Suprapubic skin (tissue), 4 donors: ENCODE data around the gene GEMIN5. TPM values are rescaled to one million over a fixed set of nuclear protein-coding genes. Genes with fewer than 3 reads are reported as not detected.

ENCODE experiments used
- DNase-seq, 2 donors: peaks; one replicate each; pipeline ENCODE4 v3.0.0-alpha.2; 2019; ENCODE audit warnings: low spot score in 2 of 2
- H3K27ac ChIP-seq: fragments of 200-600 bp; sonication (generic); one replicate; pipeline ENCODE4 v1.5.1; 2019
- H3K27me3 ChIP-seq: fragments of 200-600 bp; sonication (generic); one replicate; pipeline ENCODE4 v1.5.1; 2019
- H3K36me3 ChIP-seq: fragments of 200-600 bp; sonication (generic); one replicate; pipeline ENCODE4 v1.5.1; 2019
- H3K4me1 ChIP-seq: fragments of 200-600 bp; sonication (generic); one replicate; pipeline ENCODE4 v1.5.1; 2019
- H3K4me3 ChIP-seq: fragments of 200-600 bp; sonication (generic); one replicate; pipeline ENCODE4 v1.5.1; 2019; ENCODE audit warnings: mild to moderate bottlenecking
- H3K9me3 ChIP-seq: fragments of 200-600 bp; sonication (generic); one replicate; pipeline ENCODE4 v1.5.1; 2019
- CTCF ChIP-seq, 2 donors: fragments of 200-600 bp in 1 of 2; fragments of 450-650 bp in 1 of 2; sonication (generic) in 1 of 2; IDR thresholded peaks; one replicate each; pipeline ENCODE4 v1.5.1; 2016 to 2019; ENCODE audit warnings: antibody characterized with exemption in 2 of 2, mild to moderate bottlenecking in 1 of 2, moderate library complexity in 1 of 2
- EP300 ChIP-seq: sonication (generic); formaldehyde crosslinking; IDR thresholded peaks from one replicate; pipeline ENCODE4 v1.6.1; 2017; ENCODE audit warnings: antibody characterized with exemption
- POLR2A ChIP-seq, 2 donors: fragments of 450-650 bp; IDR thresholded peaks; one replicate each; pipeline ENCODE4 v1.6.1; 2017; ENCODE audit warnings: antibody characterized with exemption in 2 of 2, mild to moderate bottlenecking in 2 of 2, moderate library complexity in 2 of 2
- POLR2AphosphoS5 ChIP-seq, 3 donors: sonication (generic); formaldehyde crosslinking; IDR thresholded peaks; one replicate each; pipeline ENCODE4 v1.6.1; 2017; ENCODE audit warnings: antibody characterized with exemption in 3 of 3
- WGBS: methylation state at CpG from one replicate; pipeline ENCODE4 v1.1.5; 2018; 5-methylcytosine and 5-hydroxymethylcytosine counted together
- total RNA-seq, 4 donors: library from RNA; depleted of rRNA; stranded (reverse); fragments of >200 nt; gene quantifications; one replicate each; pipeline ENCODE4 v1.1.0, GENCODE V29; 2016

GEMIN5 gene
- total RNA-seq, 4 donors from 2014 or later, result 14.7 to 26.8 (median 17.9) TPM

GRCh38 chr5:154850255-154851062, 87.6 kb downstream of the GEMIN5 start, which contains the start of gene FAXDC2:
Gene FAXDC2 (minus strand): TSS chr5:154850603. CDS start chr5:154838178, 12,425 bp downstream.
- 5% methylated on average over 11 of the region's 11 CpGs for WGBS
- Histone ChIP-seq H3K27ac (peak within 1 kb of the TSS; percentile 89), H3K27me3 (no peaks in the 10 kb centered on the region), H3K9me3 (no peaks in the 10 kb centered on the region), H3K4me3 (peak within 1 kb of the TSS; percentile 57), H3K36me3 (no peaks in the 10 kb centered on the region), H3K4me1 (peaks cover 35% of the 10 kb centered on the region)
- peak; percentile 88 to 93 for DNase-seq
- TF ChIP-seq POLR2A (IDR thresholded peaks at IDR 0.05), result no peak
- TF ChIP-seq CTCF (IDR thresholded peaks at IDR 0.05), result no peak
- TF ChIP-seq POLR2AphosphoS5 (IDR thresholded peaks at IDR 0.05), result peak in 2 of 3 donors; percentile 18 to 66
- TF ChIP-seq EP300, result no peak

- Histone ChIP-seq H3K4me3 (peak overlapping the region; percentile 57), H3K4me1 (peaks cover 35% of the 10 kb centered on the region), H3K36me3 (no peaks in the 10 kb centered on the region), H3K27ac (peak overlapping the region; percentile 89), H3K27me3 (no peaks in the 10 kb centered on the region), H3K9me3 (no peaks in the 10 kb centered on the region)
- WGBS, result 28% methylated on average over 2 of the region's 2 CpGs
- TF ChIP-seq CTCF (IDR thresholded peaks at IDR 0.05), result no peak
- no peak for TF ChIP-seq EP300
- no peak for TF ChIP-seq POLR2AphosphoS5 (IDR thresholded peaks at IDR 0.05)
- no peak for TF ChIP-seq POLR2A (IDR thresholded peaks at IDR 0.05)
- DNase-seq, result no peak
These were observed 88.2 kb downstream of the GEMIN5 start for GRCh38 chr5:154849791-154850201.

- Histone ChIP-seq H3K36me3 (no peaks in the 10 kb centered on the region), H3K4me1 (peaks cover 38% of the 10 kb centered on the region), H3K27me3 (no peaks in the 10 kb centered on the region), H3K27ac (peak overlapping the region; percentile 89), H3K9me3 (no peaks in the 10 kb centered on the region), H3K4me3 (peak overlapping the region; percentile 57)
- TF ChIP-seq CTCF (IDR thresholded peaks at IDR 0.05) (no peak), POLR2A (IDR thresholded peaks at IDR 0.05) (no peak), EP300 (no peak), POLR2AphosphoS5 (IDR thresholded peaks at IDR 0.05) (no peak)
- WGBS, result 63% methylated on average over 6 of the region's 6 CpGs
- no peak for DNase-seq
These were observed 88.7 kb downstream of the GEMIN5 start for GRCh38 chr5:154849264-154849785.

GRCh38 chr5:154844809-154845208, 93.2 kb downstream of the GEMIN5 start:
- no peak overlapping the region for H3K27ac ChIP-seq
- no peaks in the 10 kb centered on the region for H3K27me3 ChIP-seq
- no peaks in the 10 kb centered on the region for H3K9me3 ChIP-seq
- H3K4me1 ChIP-seq, result peaks cover 25% of the 10 kb centered on the region
- no peak for DNase-seq
- 87% methylated on average over 5 of the region's 5 CpGs for WGBS
- no peak for TF ChIP-seq POLR2A (IDR thresholded peaks at IDR 0.05)
- no peak overlapping the region for H3K4me3 ChIP-seq
- H3K36me3 ChIP-seq, result no peaks in the 10 kb centered on the region

GRCh38 chr5:154842689-154843530, 95.1 kb downstream of the GEMIN5 start:
- WGBS, result 93% methylated on average over 6 of the region's 6 CpGs
- Histone ChIP-seq H3K4me1 (peaks cover 7% of the 10 kb centered on the region), H3K4me3 (no peak overlapping the region), H3K27me3 (no peaks in the 10 kb centered on the region), H3K36me3 (peaks cover 6% of the 10 kb centered on the region), H3K9me3 (no peaks in the 10 kb centered on the region), H3K27ac (no peak overlapping the region)
- no peak for TF ChIP-seq EP300
- no peak for TF ChIP-seq POLR2AphosphoS5 (IDR thresholded peaks at IDR 0.05)
- no peak for TF ChIP-seq POLR2A (IDR thresholded peaks at IDR 0.05)
- TF ChIP-seq CTCF (IDR thresholded peaks at IDR 0.05), result no peak
- DNase-seq, result no peak
